Sigmoid colon (tissue), 4 donors: ENCODE results near the gene TXNRD3.

Experiments used
- EP300 ChIP-seq, 4 donors: sonication (generic); formaldehyde crosslinking; IDR thresholded peaks; one replicate each; pipeline ENCODE4 v1.6.1; 2017; ENCODE audit warnings: antibody characterized with exemption in 4 of 4
- POLR2A ChIP-seq, 2 donors: fragments of 450-650 bp; IDR thresholded peaks; one replicate each; pipeline ENCODE4 v1.6.1; 2016; ENCODE audit warnings: antibody characterized with exemption in 2 of 2, mild to moderate bottlenecking in 2 of 2, moderate library complexity in 2 of 2
- TF ChIP-seq, protein P1 (sequence below), 4 experiments: fragments of 450-650 bp in 3 of 4; fragments of 200-600 bp in 1 of 4; IDR thresholded peaks; one replicate each; pipeline ENCODE4 v1.5.1; 2016 to 2019; ENCODE audit warnings: antibody characterized with exemption in 4 of 4, mild to moderate bottlenecking in 3 of 4, moderate library complexity in 2 of 4

- TF ChIP-seq, protein P1, sequence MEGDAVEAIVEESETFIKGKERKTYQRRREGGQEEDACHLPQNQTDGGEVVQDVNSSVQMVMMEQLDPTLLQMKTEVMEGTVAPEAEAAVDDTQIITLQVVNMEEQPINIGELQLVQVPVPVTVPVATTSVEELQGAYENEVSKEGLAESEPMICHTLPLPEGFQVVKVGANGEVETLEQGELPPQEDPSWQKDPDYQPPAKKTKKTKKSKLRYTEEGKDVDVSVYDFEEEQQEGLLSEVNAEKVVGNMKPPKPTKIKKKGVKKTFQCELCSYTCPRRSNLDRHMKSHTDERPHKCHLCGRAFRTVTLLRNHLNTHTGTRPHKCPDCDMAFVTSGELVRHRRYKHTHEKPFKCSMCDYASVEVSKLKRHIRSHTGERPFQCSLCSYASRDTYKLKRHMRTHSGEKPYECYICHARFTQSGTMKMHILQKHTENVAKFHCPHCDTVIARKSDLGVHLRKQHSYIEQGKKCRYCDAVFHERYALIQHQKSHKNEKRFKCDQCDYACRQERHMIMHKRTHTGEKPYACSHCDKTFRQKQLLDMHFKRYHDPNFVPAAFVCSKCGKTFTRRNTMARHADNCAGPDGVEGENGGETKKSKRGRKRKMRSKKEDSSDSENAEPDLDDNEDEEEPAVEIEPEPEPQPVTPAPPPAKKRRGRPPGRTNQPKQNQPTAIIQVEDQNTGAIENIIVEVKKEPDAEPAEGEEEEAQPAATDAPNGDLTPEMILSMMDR (IDR thresholded peaks at IDR 0.05) = no peak
- TF ChIP-seq EP300 (IDR thresholded peaks at IDR 0.05) (no peak), POLR2A (IDR thresholded peaks at IDR 0.05) (no peak)
These were observed 34.2 kb downstream of the TXNRD3 start for GRCh38 chr3:126620738-126621137.
